ENCODE data around the gene SFMBT2. TPM values are rescaled to one million over a fixed set of nuclear protein-coding genes. Genes with fewer than 3 reads are reported as not detected.
A peak's percentile ranks its signal among the peaks of the same experiment; 100 is the strongest.
"Not testable (repeated sequence)": the region's sequence is repeated elsewhere in the genome, so short reads cannot be mapped to it uniquely, and the experiment has no call there.

The SFMBT2 gene
- total and polyA plus RNA-seq, 10 donors = 4.4 to 47.7 (median 34.8) TPM

DNA sequence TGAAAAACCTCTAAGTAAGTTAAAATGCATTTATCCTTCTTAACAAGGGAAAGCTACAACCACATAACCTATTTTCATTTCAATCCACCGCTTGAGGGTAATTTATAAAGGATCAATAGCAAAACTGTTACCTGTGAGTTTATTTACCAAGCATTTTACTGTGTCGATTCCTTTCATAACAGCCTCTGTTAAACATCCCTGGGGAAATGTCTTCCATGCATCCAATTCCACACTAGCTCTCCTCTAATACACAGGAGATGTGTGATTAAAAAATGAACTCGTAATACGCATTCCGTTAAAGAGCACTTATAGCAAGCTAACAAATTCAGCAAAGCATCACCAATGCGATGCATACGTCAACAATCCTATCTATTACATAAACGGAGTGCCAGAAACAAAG is 185.7 kb downstream of the SFMBT2 start:
- peaks cover 4 to 40% (median 32%) of the 10 kb centered on the region in 8 donors for H3K9me3 ChIP-seq
- no peak overlapping the region for H3K27ac ChIP-seq
- H3K27me3 ChIP-seq (replicated peaks in 1 of 7) = no peaks in the 10 kb centered on the region
- H3K36me3 ChIP-seq = peaks cover 10 to 87% (median 50%) of the 10 kb centered on the region in 6 donors
- no peak for DNase-seq
- intact Hi-C loops (cut with DNase I; ENCODE audit: low total_unique reads) = no loop called here
- WGBS, 5 donors = 93 to 98% (median 97%) methylated on average over 8 of the region's 8 CpGs
- H3K4me1 ChIP-seq = no peaks in the 10 kb centered on the region
- no peak overlapping the region for H3K4me3 ChIP-seq
- TF ChIP-seq POLR2A (IDR thresholded peaks at IDR 0.05) (no peak), POLR2AphosphoS5 (IDR thresholded peaks at IDR 0.05) (no peak)
- TF ChIP-seq, protein P1, sequence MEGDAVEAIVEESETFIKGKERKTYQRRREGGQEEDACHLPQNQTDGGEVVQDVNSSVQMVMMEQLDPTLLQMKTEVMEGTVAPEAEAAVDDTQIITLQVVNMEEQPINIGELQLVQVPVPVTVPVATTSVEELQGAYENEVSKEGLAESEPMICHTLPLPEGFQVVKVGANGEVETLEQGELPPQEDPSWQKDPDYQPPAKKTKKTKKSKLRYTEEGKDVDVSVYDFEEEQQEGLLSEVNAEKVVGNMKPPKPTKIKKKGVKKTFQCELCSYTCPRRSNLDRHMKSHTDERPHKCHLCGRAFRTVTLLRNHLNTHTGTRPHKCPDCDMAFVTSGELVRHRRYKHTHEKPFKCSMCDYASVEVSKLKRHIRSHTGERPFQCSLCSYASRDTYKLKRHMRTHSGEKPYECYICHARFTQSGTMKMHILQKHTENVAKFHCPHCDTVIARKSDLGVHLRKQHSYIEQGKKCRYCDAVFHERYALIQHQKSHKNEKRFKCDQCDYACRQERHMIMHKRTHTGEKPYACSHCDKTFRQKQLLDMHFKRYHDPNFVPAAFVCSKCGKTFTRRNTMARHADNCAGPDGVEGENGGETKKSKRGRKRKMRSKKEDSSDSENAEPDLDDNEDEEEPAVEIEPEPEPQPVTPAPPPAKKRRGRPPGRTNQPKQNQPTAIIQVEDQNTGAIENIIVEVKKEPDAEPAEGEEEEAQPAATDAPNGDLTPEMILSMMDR (IDR thresholded peaks at IDR 0.05 in 8 of 11, conservative IDR thresholded peaks at IDR 0.05 in 3 of 11) = no peak

DNA sequence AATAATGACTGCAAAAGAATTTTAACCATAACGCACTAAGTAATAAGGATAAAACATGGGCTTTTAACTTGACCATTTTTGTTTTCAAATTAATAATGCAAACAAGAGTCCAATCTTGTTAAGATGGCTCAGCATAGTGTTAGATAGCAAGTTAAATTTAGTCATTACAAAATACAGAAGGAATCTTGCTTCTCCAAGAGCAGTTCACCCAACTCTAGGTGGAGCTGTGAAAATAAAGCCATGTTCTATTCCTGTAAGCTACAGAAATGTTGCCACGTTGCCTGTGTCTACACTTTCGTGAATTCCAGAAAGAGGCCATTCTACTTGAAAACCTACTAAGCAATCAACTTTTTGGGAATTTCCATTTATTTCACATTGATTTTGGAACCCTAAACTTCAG is 191.9 kb downstream of the SFMBT2 start:
- Histone ChIP-seq H3K4me1 (peaks cover 0 to 18% (median 0%) of the 10 kb centered on the region in 6 donors), H3K36me3 (peaks cover 3 to 88% (median 20%) of the 10 kb centered on the region in 6 donors), H3K27me3 (replicated peaks in 1 of 7) (no peaks in the 10 kb centered on the region), H3K4me3 (no peak overlapping the region), H3K27ac (peak overlapping the region in 5 of 8 donors; percentile 6 to 47 (median 28)), H3K9me3 (peaks cover under 1 to 18% (median 14%) of the 10 kb centered on the region in 8 donors)
- 82 to 95% (median 91%) methylated on average over 3 of the region's 3 CpGs for WGBS, 5 donors
- TF ChIP-seq, protein P1 (IDR thresholded peaks at IDR 0.05 in 8 of 11, conservative IDR thresholded peaks at IDR 0.05 in 3 of 11) = no peak
- TF ChIP-seq POLR2AphosphoS5 (IDR thresholded peaks at IDR 0.05) = no peak
- no peak for TF ChIP-seq POLR2A (IDR thresholded peaks at IDR 0.05)
- no peak for DNase-seq
- intact Hi-C loops (cut with DNase I; ENCODE audit: low total_unique reads) = no loop called here

DNA sequence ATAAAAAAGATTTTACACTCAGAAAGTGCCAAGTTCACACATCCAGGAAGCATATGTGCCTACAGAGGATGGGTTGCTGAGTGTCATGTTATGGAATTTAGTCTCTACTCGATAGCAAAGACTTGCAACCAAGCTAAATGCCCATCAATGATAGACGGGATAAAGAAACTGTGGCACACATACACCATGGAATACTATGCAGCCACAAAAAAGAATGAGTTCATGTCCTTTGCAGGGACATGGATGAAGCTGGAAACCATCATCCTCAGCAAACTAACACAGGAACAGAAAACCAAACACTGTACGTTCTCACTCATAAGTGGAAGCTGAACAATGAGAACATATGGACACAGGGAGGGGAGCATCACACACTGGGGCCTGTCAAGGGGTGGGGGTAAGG is 198.1 kb downstream of the SFMBT2 start:
- H3K4me1 ChIP-seq; H3K27ac ChIP-seq; H3K27me3 ChIP-seq (replicated peaks in 1 of 7); DNase-seq; H3K4me3 ChIP-seq; intact Hi-C loops (cut with DNase I; ENCODE audit: low total_unique reads); H3K9me3 ChIP-seq: not testable (repeated sequence)
- H3K36me3 ChIP-seq = peaks cover 0 to 91% (median 27%) of the 10 kb centered on the region in 6 donors
- 82 to 99% (median 94%) methylated on average over 3 of the region's 3 CpGs for WGBS, 5 donors

DNA sequence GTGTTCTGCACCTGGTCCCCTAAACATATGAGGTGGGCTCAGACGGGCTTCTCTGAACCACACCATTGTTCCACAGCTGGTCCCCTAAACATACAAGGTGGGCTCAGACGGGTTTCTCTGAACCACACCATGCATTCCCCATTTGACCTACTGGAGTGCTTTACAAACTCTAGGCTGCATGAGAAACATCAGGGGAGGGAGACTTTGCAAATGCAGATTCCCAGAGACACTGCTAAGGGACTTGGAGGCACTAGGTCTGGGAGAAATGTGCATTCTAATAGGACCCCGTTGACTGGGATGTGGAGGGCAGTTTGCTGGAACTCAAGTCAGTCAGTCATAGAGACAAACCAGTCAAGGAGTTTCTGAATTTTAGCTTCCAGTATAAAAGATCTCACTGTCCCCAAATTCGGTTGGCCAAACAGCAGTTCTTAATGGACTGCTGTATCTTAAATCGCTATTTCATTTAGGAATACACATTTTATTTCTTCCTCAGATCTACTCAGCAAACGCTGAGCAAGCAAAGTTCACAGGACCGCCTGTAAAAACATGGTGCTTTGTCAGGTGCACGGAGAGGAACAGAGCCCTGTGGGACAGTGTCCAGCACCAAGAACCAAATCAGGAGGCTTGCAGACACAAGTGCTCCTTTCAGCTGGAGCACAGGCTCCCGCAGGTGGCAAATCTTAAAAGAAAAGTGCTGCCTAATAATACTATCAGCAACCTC is 198.8 kb downstream of the SFMBT2 start:
- no peaks in the 10 kb centered on the region for H3K9me3 ChIP-seq
- no peaks in the 10 kb centered on the region for H3K4me1 ChIP-seq
- intact Hi-C loops (cut with DNase I; ENCODE audit: low total_unique reads) = no loop called here
- H3K36me3 ChIP-seq = peaks cover 0 to 84% (median 27%) of the 10 kb centered on the region in 6 donors
- DNase-seq = no peak
- no peak overlapping the region for H3K27ac ChIP-seq
- TF ChIP-seq, protein P1 (IDR thresholded peaks at IDR 0.05 in 8 of 11, conservative IDR thresholded peaks at IDR 0.05 in 3 of 11) = no peak
- no peak for TF ChIP-seq POLR2A (IDR thresholded peaks at IDR 0.05)
- no peak for TF ChIP-seq POLR2AphosphoS5 (IDR thresholded peaks at IDR 0.05)
- 79 to 86% (median 85%) methylated on average over 9 of the region's 9 CpGs for WGBS, 5 donors
- no peaks in the 10 kb centered on the region for H3K27me3 ChIP-seq (replicated peaks in 1 of 7)
- H3K4me3 ChIP-seq = no peak overlapping the region

Data from spleen (tissue), 11 donors.